ENCODE measurements around the gene PSME2. TPM values are rescaled to one million over a fixed set of nuclear protein-coding genes. Genes with fewer than 3 reads are reported as not detected.

Gene PSME2
- total RNA-seq, 4 donors from 2014 or later, result 39.3 to 75.2 (median 47.0) TPM

DNA sequence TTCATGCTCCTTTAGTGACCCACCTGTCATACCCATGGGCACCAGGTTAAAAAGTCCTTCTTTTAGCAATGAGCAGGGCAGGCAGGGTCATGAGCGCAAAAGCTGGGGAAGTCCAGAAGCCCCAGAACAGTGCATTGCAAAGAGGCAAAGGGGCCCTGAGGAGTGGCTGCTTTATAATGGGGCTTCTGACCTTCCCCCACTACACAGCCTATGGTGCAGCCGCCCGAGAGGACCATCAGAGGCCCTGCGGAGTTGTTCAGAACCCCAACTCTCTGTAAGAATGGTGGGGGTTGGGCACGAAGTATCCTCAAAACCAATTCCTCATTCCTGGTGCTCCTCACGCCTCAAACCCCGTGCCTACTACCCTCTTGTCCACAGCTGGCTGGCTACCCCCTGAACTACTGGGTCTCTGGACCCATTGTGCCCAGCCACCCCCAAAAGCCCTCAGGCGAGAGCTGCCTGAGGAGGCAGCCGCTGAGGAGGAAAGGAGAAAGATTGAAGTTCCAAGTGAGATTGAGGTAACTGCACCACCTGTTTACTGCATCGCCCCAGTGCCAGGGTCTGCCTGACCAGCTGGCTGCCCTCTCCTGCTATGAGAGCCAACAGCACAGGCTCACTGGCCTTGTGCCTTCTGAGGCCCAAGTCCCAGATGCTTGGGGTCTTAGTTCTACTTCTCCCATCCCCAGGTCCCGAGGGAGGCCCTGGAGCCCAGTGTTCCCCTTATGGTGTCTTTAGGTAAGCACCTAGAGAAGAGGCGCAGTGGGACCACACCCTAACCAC, 32.2 kb upstream of the PSME2 start:
- H3K27ac ChIP-seq, result no peak overlapping the region

DNA sequence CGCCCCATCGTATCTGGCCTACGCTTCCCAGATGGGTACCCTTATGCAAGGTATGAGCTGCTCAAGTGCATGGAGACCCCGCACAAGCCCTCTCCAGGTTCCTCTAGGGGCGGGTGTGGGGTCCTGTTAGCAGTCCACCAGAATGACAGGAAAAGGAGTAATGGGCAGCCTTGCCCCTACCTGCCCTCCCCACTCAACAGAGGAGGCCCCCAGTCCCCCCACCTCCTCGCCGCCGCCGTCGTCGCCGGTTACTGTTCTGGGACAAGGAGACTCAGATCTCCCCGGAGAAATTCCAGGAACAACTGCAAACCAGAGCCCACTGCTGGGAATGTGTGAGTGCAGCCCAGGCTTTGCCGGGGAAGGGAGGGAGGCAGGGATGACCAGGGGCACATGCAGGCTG, 31.5 kb upstream of the PSME2 start:
- H3K4me1 ChIP-seq, result no peaks in the 10 kb centered on the region
- H3K27me3 ChIP-seq, result no peaks in the 10 kb centered on the region
- 92% methylated on average over 14 of the region's 14 CpGs for WGBS
- H3K27ac ChIP-seq, result no peak overlapping the region
- H3K9me3 ChIP-seq, result no peaks in the 10 kb centered on the region
- H3K4me3 ChIP-seq, result no peak overlapping the region
- no peak for DNase-seq (ENCODE audit: low spot score in 2 of 2)
- TF ChIP-seq POLR2A (IDR thresholded peaks at IDR 0.05) (no peak), EP300 (IDR thresholded peaks at IDR 0.05) (no peak), POLR2AphosphoS5 (IDR thresholded peaks at IDR 0.05) (no peak)
- TF ChIP-seq, protein P1, sequence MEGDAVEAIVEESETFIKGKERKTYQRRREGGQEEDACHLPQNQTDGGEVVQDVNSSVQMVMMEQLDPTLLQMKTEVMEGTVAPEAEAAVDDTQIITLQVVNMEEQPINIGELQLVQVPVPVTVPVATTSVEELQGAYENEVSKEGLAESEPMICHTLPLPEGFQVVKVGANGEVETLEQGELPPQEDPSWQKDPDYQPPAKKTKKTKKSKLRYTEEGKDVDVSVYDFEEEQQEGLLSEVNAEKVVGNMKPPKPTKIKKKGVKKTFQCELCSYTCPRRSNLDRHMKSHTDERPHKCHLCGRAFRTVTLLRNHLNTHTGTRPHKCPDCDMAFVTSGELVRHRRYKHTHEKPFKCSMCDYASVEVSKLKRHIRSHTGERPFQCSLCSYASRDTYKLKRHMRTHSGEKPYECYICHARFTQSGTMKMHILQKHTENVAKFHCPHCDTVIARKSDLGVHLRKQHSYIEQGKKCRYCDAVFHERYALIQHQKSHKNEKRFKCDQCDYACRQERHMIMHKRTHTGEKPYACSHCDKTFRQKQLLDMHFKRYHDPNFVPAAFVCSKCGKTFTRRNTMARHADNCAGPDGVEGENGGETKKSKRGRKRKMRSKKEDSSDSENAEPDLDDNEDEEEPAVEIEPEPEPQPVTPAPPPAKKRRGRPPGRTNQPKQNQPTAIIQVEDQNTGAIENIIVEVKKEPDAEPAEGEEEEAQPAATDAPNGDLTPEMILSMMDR (IDR thresholded peaks at IDR 0.05), result no peak
- peaks cover 64% of the 10 kb centered on the region for H3K36me3 ChIP-seq

More for the DNA sequence above, 32.2 kb upstream of the PSME2 start:
- Histone ChIP-seq H3K4me1 (no peaks in the 10 kb centered on the region), H3K27me3 (no peaks in the 10 kb centered on the region), H3K9me3 (no peaks in the 10 kb centered on the region), H3K36me3 (peaks cover 71% of the 10 kb centered on the region), H3K4me3 (no peak overlapping the region)
- 85% methylated on average over 9 of the region's 12 CpGs for WGBS
- no peak for DNase-seq (ENCODE audit: low spot score in 2 of 2)
- no peak for TF ChIP-seq POLR2A (IDR thresholded peaks at IDR 0.05)
- TF ChIP-seq EP300 (IDR thresholded peaks at IDR 0.05), result no peak
- TF ChIP-seq, protein P1 (IDR thresholded peaks at IDR 0.05), result no peak
- no peak for TF ChIP-seq POLR2AphosphoS5 (IDR thresholded peaks at IDR 0.05)

DNA sequence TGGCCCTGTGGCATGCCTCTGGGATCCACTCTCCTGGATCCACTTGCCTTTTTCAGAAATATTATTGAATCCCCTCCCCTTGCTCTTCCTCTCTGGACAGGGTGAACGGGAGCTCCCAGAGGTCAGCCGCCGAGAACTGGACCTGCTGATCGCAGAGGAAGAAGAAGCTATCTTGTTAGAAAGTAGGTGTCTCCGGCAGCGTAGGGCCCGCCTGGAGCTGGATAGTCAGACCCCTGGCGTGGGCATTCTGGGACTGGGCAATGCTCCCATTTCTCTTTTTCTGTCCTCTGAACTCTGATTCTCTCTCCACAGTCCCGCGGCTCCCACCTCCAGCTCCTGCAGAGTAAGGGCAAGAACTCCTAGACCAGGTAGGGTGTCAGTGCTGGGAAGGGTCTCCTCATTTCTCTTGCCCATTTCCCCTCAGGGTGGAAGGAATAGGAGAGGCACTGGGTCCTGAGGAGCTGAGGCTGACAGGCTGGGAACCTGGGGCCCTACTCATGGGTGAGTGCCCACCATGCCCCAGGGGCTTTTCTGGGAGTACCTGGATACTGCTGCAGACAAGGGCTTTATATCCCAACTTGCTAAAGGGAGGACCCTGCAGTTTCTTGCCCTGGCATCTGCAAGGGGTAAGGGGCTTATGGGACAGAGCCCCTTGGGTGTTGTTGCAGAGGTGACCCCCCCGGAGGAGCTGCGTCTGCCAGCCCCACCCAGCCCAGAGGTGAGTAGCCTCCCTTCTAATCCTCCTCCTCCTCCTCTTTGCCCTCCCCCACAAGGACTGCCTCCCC, 30.8 kb upstream of the PSME2 start:
- no peak for TF ChIP-seq POLR2AphosphoS5 (IDR thresholded peaks at IDR 0.05)
- no peak for TF ChIP-seq POLR2A (IDR thresholded peaks at IDR 0.05)
- TF ChIP-seq, protein P1 (IDR thresholded peaks at IDR 0.05), result no peak
- TF ChIP-seq EP300 (IDR thresholded peaks at IDR 0.05), result no peak
- peak in 1 of 2 donors; percentile 58 for DNase-seq (ENCODE audit: low spot score in 2 of 2)
- Histone ChIP-seq H3K4me3 (no peak overlapping the region), H3K4me1 (no peaks in the 10 kb centered on the region), H3K27ac (no peak overlapping the region), H3K36me3 (peaks cover 58% of the 10 kb centered on the region), H3K27me3 (no peaks in the 10 kb centered on the region), H3K9me3 (no peaks in the 10 kb centered on the region)
- 89% methylated on average over 12 of the region's 12 CpGs for WGBS

DNA sequence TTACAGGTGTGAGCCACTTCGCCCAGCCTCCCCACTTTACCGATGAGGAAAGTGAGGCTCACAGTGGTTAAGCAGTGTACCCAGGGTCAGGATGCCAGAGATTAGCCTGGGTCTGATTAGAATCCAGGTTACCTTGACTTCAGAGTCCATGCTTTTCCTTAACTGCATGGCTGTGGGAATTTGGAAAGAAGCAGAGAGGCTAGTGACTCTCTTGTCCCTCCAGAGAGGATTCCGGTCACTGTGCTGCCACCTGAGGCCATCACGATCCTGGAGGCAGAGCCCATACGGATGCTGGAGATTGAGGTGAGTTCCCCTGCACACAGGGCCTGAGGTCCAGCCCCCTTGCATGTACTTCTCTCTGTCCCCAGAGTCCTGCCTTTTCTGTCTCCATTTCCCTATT, 30.2 kb upstream of the PSME2 start:
- Histone ChIP-seq H3K36me3 (peaks cover 51% of the 10 kb centered on the region), H3K4me1 (peaks cover 6% of the 10 kb centered on the region), H3K9me3 (no peaks in the 10 kb centered on the region), H3K4me3 (no peak overlapping the region), H3K27me3 (no peaks in the 10 kb centered on the region), H3K27ac (no peak overlapping the region)
- no peak for TF ChIP-seq POLR2A (IDR thresholded peaks at IDR 0.05)
- no peak for TF ChIP-seq POLR2AphosphoS5 (IDR thresholded peaks at IDR 0.05)
- TF ChIP-seq, protein P1 (IDR thresholded peaks at IDR 0.05), result no peak
- TF ChIP-seq EP300 (IDR thresholded peaks at IDR 0.05), result no peak
- WGBS, result 100% methylated on average over 3 of the region's 5 CpGs
- DNase-seq (ENCODE audit: low spot score in 2 of 2), result peak in 1 of 2 donors; percentile 46

DNA sequence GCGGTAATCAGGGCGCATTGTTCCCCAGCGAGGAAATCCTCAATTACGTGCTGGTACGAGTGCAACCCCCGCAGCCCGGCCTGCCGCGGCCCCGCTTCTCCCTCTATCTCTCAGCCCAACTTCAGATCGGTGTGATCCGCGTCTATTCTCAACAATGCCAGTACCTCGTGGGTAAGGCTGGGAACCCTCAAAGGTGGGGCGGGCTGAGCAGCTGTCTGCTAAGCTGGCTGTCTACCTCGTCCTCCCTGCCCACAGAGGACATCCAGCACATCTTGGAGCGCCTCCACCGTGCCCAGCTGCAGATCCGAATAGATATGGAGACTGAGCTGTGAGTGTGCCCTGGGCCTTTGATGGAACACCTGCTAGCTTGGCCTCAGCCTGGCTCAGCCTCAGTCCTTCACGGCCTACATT, 26.5 kb upstream of the PSME2 start:
- H3K4me1 ChIP-seq, result peaks cover 10% of the 10 kb centered on the region
- H3K27ac ChIP-seq, result no peak overlapping the region
- peaks cover 27% of the 10 kb centered on the region for H3K36me3 ChIP-seq
- H3K27me3 ChIP-seq, result no peaks in the 10 kb centered on the region
- WGBS, result 67% methylated on average over 17 of the region's 20 CpGs
- peak in 1 of 2 donors; percentile 42 for DNase-seq (ENCODE audit: low spot score in 2 of 2)
- no peak overlapping the region for H3K4me3 ChIP-seq
- no peaks in the 10 kb centered on the region for H3K9me3 ChIP-seq
- TF ChIP-seq EP300 (IDR thresholded peaks at IDR 0.05), result no peak
- TF ChIP-seq POLR2AphosphoS5 (IDR thresholded peaks at IDR 0.05), result no peak
- TF ChIP-seq POLR2A (IDR thresholded peaks at IDR 0.05), result no peak
- TF ChIP-seq, protein P1 (IDR thresholded peaks at IDR 0.05), result no peak

Measured in suprapubic skin (tissue), 4 donors.